HEK293 (cell line): ENCODE data around the gene CDIPT.

Source experiments
- CTCF ChIP-seq: fragments of 450-650 bp; formaldehyde crosslinking; IDR thresholded peaks from 2 replicates; pipeline ENCODE4 v1.5.1; 2016; ENCODE audit warnings: missing biosample characterization, missing genetic modification characterization
- IKZF3 ChIP-seq: fragments of 450-650 bp; IDR thresholded peaks from 2 replicates; pipeline ENCODE4 v1.5.0; 2018; ENCODE audit warnings: missing biosample characterization, mild to moderate bottlenecking, missing genetic modification characterization, moderate library complexity
- PATZ1 ChIP-seq: fragments of 450-650 bp; formaldehyde crosslinking; IDR thresholded peaks from 2 replicates; pipeline ENCODE4 v1.5.1; 2016; ENCODE audit warnings: missing biosample characterization, missing genetic modification characterization
- PRDM1 ChIP-seq: fragments of 450-650 bp; formaldehyde crosslinking; IDR thresholded peaks from 2 replicates; pipeline ENCODE4; 2016; ENCODE audit warnings: missing biosample characterization, missing genetic modification characterization
- REPIN1 ChIP-seq: fragments of 450-650 bp; formaldehyde crosslinking; IDR thresholded peaks from 2 replicates; pipeline ENCODE4 v1.5.1; 2017; ENCODE audit warnings: missing biosample characterization, missing genetic modification characterization, low read depth
- ZNF211 ChIP-seq: fragments of 450-650 bp; formaldehyde crosslinking; IDR thresholded peaks from 2 replicates; pipeline ENCODE4 v1.5.1; 2016; ENCODE audit warnings: low read depth, missing biosample characterization, missing genetic modification characterization
- ZNF274 ChIP-seq, 2 experiments: fragments of 200-500 bp in 1 of 2; fragments of 450-650 bp in 1 of 2; sonication (Bioruptor generic) in 1 of 2; formaldehyde crosslinking in 1 of 2; IDR thresholded peaks; 2 replicates each; pipeline versions ENCODE4 v1.5.1 to v1.6.1; 2014 to 2016; ENCODE audit warnings: borderline replicate concordance in 1 of 2, inconsistent platforms in 1 of 2, low read length in 1 of 2, missing biosample characterization in 1 of 2, missing genetic modification characterization in 1 of 2
- ZNF324 ChIP-seq: fragments of 450-650 bp; formaldehyde crosslinking; IDR thresholded peaks from 2 replicates; pipeline ENCODE4 v1.5.1; 2016; ENCODE audit warnings: missing biosample characterization, missing genetic modification characterization
- ZNF335 ChIP-seq: fragments of 450-650 bp; formaldehyde crosslinking; conservative IDR thresholded peaks from 2 replicates; pipeline ENCODE4 v1.5.1; 2016; ENCODE audit warnings: missing biosample characterization, missing genetic modification characterization
- ZNF521 ChIP-seq: fragments of 450-650 bp; formaldehyde crosslinking; IDR thresholded peaks from 2 replicates; pipeline ENCODE4 v1.5.1; 2017; ENCODE audit warnings: missing biosample characterization, mild to moderate bottlenecking, missing genetic modification characterization
- ZNF549 ChIP-seq: fragments of 450-650 bp; IDR thresholded peaks from 2 replicates; pipeline ENCODE4 v1.5.1; 2018; ENCODE audit warnings: missing biosample characterization, missing genetic modification characterization, mild to moderate bottlenecking, inconsistent platforms, moderate library complexity
- TF ChIP-seq, protein P1 (sequence below): fragments of 450-650 bp; formaldehyde crosslinking; IDR thresholded peaks from 2 replicates; pipeline ENCODE4 v1.5.1; 2016; ENCODE audit warnings: missing biosample characterization, missing genetic modification characterization
- TF ChIP-seq, protein P2 (sequence below): sonication (generic); formaldehyde crosslinking; IDR thresholded peaks from 2 replicates; pipeline ENCODE4 v1.8.1; 2022; ENCODE audit warnings: mild to moderate bottlenecking, moderate library complexity, missing genetic modification reagents

- TF ChIP-seq CTCF (tag by site-specific recombination), result no peak
- TF ChIP-seq PATZ1, result no peak
- TF ChIP-seq ZNF335, result no peak
- TF ChIP-seq ZNF324 (tag by site-specific recombination), result no peak
- TF ChIP-seq PRDM1 (tag by site-specific recombination), result no peak
- TF ChIP-seq ZNF274 (IDR thresholded peaks at IDR 0.05; ENCODE audit: low read length), result no peak
- no peak for TF ChIP-seq ZNF274 (tag by site-specific recombination; IDR thresholded peaks at IDR 0.05; ENCODE audit: borderline replicate concordance)
- TF ChIP-seq, protein P1, sequence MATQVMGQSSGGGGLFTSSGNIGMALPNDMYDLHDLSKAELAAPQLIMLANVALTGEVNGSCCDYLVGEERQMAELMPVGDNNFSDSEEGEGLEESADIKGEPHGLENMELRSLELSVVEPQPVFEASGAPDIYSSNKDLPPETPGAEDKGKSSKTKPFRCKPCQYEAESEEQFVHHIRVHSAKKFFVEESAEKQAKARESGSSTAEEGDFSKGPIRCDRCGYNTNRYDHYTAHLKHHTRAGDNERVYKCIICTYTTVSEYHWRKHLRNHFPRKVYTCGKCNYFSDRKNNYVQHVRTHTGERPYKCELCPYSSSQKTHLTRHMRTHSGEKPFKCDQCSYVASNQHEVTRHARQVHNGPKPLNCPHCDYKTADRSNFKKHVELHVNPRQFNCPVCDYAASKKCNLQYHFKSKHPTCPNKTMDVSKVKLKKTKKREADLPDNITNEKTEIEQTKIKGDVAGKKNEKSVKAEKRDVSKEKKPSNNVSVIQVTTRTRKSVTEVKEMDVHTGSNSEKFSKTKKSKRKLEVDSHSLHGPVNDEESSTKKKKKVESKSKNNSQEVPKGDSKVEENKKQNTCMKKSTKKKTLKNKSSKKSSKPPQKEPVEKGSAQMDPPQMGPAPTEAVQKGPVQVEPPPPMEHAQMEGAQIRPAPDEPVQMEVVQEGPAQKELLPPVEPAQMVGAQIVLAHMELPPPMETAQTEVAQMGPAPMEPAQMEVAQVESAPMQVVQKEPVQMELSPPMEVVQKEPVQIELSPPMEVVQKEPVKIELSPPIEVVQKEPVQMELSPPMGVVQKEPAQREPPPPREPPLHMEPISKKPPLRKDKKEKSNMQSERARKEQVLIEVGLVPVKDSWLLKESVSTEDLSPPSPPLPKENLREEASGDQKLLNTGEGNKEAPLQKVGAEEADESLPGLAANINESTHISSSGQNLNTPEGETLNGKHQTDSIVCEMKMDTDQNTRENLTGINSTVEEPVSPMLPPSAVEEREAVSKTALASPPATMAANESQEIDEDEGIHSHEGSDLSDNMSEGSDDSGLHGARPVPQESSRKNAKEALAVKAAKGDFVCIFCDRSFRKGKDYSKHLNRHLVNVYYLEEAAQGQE (tag by site-specific recombination), result no peak
- TF ChIP-seq ZNF211, result no peak
- TF ChIP-seq, protein P2, sequence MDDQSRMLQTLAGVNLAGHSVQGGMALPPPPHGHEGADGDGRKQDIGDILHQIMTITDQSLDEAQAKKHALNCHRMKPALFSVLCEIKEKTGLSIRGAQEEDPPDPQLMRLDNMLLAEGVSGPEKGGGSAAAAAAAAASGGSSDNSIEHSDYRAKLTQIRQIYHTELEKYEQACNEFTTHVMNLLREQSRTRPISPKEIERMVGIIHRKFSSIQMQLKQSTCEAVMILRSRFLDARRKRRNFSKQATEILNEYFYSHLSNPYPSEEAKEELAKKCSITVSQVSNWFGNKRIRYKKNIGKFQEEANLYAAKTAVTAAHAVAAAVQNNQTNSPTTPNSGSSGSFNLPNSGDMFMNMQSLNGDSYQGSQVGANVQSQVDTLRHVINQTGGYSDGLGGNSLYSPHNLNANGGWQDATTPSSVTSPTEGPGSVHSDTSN (CRISPR knock-in tag), result no peak
- no peak for TF ChIP-seq REPIN1 (tag by site-specific recombination)
- no peak for TF ChIP-seq ZNF549
- no peak for TF ChIP-seq IKZF3 (tag by site-specific recombination)
- no peak for TF ChIP-seq ZNF521 (tag by site-specific recombination)
Measured at GRCh38 chr16:29876594-29877249, 13.7 kb upstream of the CDIPT start.
